K562 (cell line): ENCODE data around the gene PDE6D. TPM values are rescaled to one million over a fixed set of nuclear protein-coding genes. Genes with fewer than 3 reads are reported as not detected.

Experiments used
- BRF1 ChIP-seq: IDR thresholded peaks from 3 replicates; pipeline ENCODE4 v1.6.1; 2011; ENCODE audit warnings: borderline replicate concordance, mild to moderate bottlenecking; ENCODE audit not compliant: insufficient read length; ENCODE audit errors: extremely low read depth
- CSDE1 ChIP-seq, 2 experiments: fragments of 450-650 bp; IDR thresholded peaks; 2 replicates each; pipeline ENCODE4 v1.6.1; 2016; ENCODE audit warnings: mild to moderate bottlenecking in 1 of 2
- DIDO1 ChIP-seq: fragments of 450-650 bp; IDR thresholded peaks from 2 replicates; pipeline ENCODE4 v1.6.1; 2016; ENCODE audit warnings: low read depth, missing biosample characterization, missing genetic modification characterization
- ESRRA ChIP-seq: fragments of 450-650 bp; IDR thresholded peaks from 2 replicates; pipeline ENCODE4 v1.6.1; 2014; ENCODE audit warnings: low read depth, mild to moderate bottlenecking, moderate library complexity, borderline replicate concordance
- GTF2A2 ChIP-seq: IDR thresholded peaks from 2 replicates; pipeline ENCODE4 v1.6.1; 2016; ENCODE audit warnings: mild to moderate bottlenecking, missing genetic modification characterization, missing compliant biosample characterization
- HMGXB4 ChIP-seq: sonication (generic); formaldehyde crosslinking; IDR thresholded peaks from 2 replicates; pipeline ENCODE4 v1.8.1; 2023; ENCODE audit warnings: mild to moderate bottlenecking, missing genetic modification reagents
- MAFF ChIP-seq: IDR thresholded peaks from 2 replicates; pipeline ENCODE4 v1.6.1; 2012; ENCODE audit warnings: low read length, improper control_type of control experiment
- NRF1 ChIP-seq, 2 experiments: fragments of 450-650 bp; IDR thresholded peaks in 1 of 2; conservative IDR thresholded peaks in 1 of 2; 2 replicates each; pipeline ENCODE4 v1.6.1; 2014; ENCODE audit warnings: mild to moderate bottlenecking in 2 of 2
- POLR2A ChIP-seq: fragments of 450-650 bp; conservative IDR thresholded peaks from 2 replicates; pipeline ENCODE4 v1.6.1; 2016
- POLR2G ChIP-seq: fragments of 200-400 bp; formaldehyde crosslinking; IDR thresholded peaks from 2 replicates; pipeline ENCODE4 v1.6.1; 2017; ENCODE audit warnings: low read depth, mild to moderate bottlenecking, antibody characterized with exemption, low read length, moderate library complexity
- POU5F1 ChIP-seq: fragments of 150-350 bp; IDR thresholded peaks from 2 replicates; pipeline ENCODE4 v1.6.1; 2014; ENCODE audit warnings: borderline replicate concordance, low read length, low read depth, mild to moderate bottlenecking; ENCODE audit not compliant: partially characterized antibody
- RFX7 ChIP-seq: fragments of 250-450 bp; sonication (Bioruptor Pico); IDR thresholded peaks from 2 replicates; pipeline ENCODE4 v1.5.1; 2021; ENCODE audit warnings: mild to moderate bottlenecking
- SMARCA5 ChIP-seq: fragments of 450-650 bp; IDR thresholded peaks from 2 replicates; pipeline ENCODE4 v1.6.1; 2016
- SMARCB1 ChIP-seq: IDR thresholded peaks from 2 replicates; pipeline ENCODE4 v1.6.1; 2011; ENCODE audit warnings: improper control_type of control experiment, low read depth; ENCODE audit not compliant: insufficient read length
- TCF15 ChIP-seq: fragments of 250-450 bp; sonication (Bioruptor Pico); IDR thresholded peaks from 2 replicates; pipeline ENCODE4 v1.8.0; 2022; ENCODE audit warnings: moderate library complexity, mild to moderate bottlenecking, inconsistent platforms
- TEAD1 ChIP-seq, 2 experiments: fragments of 450-650 bp in 1 of 2; sonication (generic) in 1 of 2; formaldehyde crosslinking; IDR thresholded peaks; 2 replicates each; pipeline versions ENCODE4 v1.4.0 to v1.8.0; 2020 to 2022; ENCODE audit warnings: mild to moderate bottlenecking in 2 of 2, missing genetic modification reagents in 1 of 2
- ZC3H4 ChIP-seq: sonication (generic); formaldehyde crosslinking; IDR thresholded peaks from 2 replicates; pipeline ENCODE4 v1.9.0; 2021; ENCODE audit warnings: missing genetic modification reagents, borderline replicate concordance
- ZNF444 ChIP-seq: fragments of 250-450 bp; sonication (Bioruptor Pico); IDR thresholded peaks from 2 replicates; pipeline ENCODE4 v1.4.0; 2020; ENCODE audit warnings: mild to moderate bottlenecking, moderate library complexity
- ZNF639 ChIP-seq, 2 experiments: fragments of 200-800 bp in 1 of 2; sonication (Bioruptor generic) in 1 of 2; sonication (generic) in 1 of 2; formaldehyde crosslinking in 1 of 2; IDR thresholded peaks in 1 of 2; conservative IDR thresholded peaks in 1 of 2; 2 replicates each; pipeline versions ENCODE4 v1.5.0 to v1.6.1; 2016 to 2020; ENCODE audit warnings: missing compliant biosample characterization in 1 of 2, missing genetic modification characterization in 1 of 2, missing genetic modification reagents in 1 of 2
- ZNF717 ChIP-seq: fragments of 250-450 bp; sonication (Bioruptor Pico); IDR thresholded peaks from 2 replicates; pipeline ENCODE4 v1.5.0; 2021
- ZNF766 ChIP-seq: fragments of 200-800 bp; sonication (Bioruptor generic); conservative IDR thresholded peaks from 2 replicates; pipeline ENCODE4 v1.6.1; 2016; ENCODE audit warnings: missing genetic modification characterization, missing compliant biosample characterization
- ZNF77 ChIP-seq: fragments of 250-450 bp; sonication (Bioruptor Pico); IDR thresholded peaks from 2 replicates; pipeline ENCODE4 v1.5.0; 2020
- ZNF780A ChIP-seq: fragments of 250-450 bp; sonication (Bioruptor Pico); IDR thresholded peaks from 2 replicates; pipeline ENCODE4 v1.5.0; 2021; ENCODE audit warnings: mild to moderate bottlenecking
- polyA plus RNA-seq, 8 experiments: library from polyadenylated mRNA; depleted of rRNA in 4 of 8; stranded (reverse) in 5 of 8; unstranded in 3 of 8; fragments of >200 nt; fragmentation: Nextera tagmentation in 2 of 8; fragmentation: Illumina TruSeq in 1 of 8; extraction: Ambion mirVana in 2 of 8; extraction: Trizol in 1 of 8; gene quantifications; 2 replicates each; pipeline versions ENCODE4 v1.2.1 to v1.2.3, GENCODE V29; 2011 to 2014; ENCODE audit warnings: inconsistent platforms in 1 of 8, missing spikeins in 1 of 8
- total RNA-seq, 7 experiments: library from RNA; depleted of rRNA in 6 of 7; stranded (reverse); fragments of >200 nt in 6 of 7; fragmentation: Illumina TruSeq in 2 of 7; extraction: Trizol in 2 of 7; gene quantifications; 2 replicates each; pipeline versions ENCODE4 v1.2.1 to v1.2.3, GENCODE V29; 2011 to 2021; ENCODE audit warnings: low replicate concordance in 1 of 7
- TF ChIP-seq, protein P1 (sequence below): fragments of 450-650 bp; conservative IDR thresholded peaks from 2 replicates; pipeline ENCODE4 v1.6.1; 2016; ENCODE audit warnings: missing genetic modification characterization, low read depth, mild to moderate bottlenecking, missing compliant biosample characterization, moderate library complexity

Gene PDE6D
- total and polyA plus RNA-seq, 9 of the 15 experiments (the other 6 are each of a cell fraction or from before 2014, with no cell fraction given), result 0.65 to 11.6 (median 7.0) TPM

GRCh38 chr2:231706731-231707624, 74.1 kb downstream of the PDE6D start (continued):
- TF ChIP-seq DIDO1 (tag) (peak; percentile 60; the same call in 1 of the 2 replicates), POLR2G (peak; percentile 79), MAFF (no peak), ZC3H4 (CRISPR knock-in tag) (no peak), POLR2A (peak; percentile 70), GTF2A2 (peak; percentile 81; the same call in 1 of the 2 replicates), POU5F1 (peak; percentile 52), ZNF444 (CRISPR knock-in tag) (no peak), ZNF77 (CRISPR knock-in tag) (no peak), NRF1 (conservative IDR thresholded peaks at IDR 0.05 in 1 of 2, IDR thresholded peaks at IDR 0.05 in 1 of 2) (peak; percentile 2 to 36; a peak in 1 of 4 replicates), SMARCA5 (no peak), TEAD1 (CRISPR knock-in tag; IDR thresholded peaks at IDR 0.05) (0 out of 4 replicates have a peak, but pooled peaks of 1 of the 2 experiments have one; percentile 47), CSDE1 (IDR thresholded peaks at IDR 0.05) (peak in 1 of 2 experiments; percentile 96; a peak in 2 of 4 replicates), BRF1 (no peak), RFX7 (no peak), ZNF717 (CRISPR knock-in tag) (no peak), SMARCB1 (no peak), ESRRA (peak; percentile 55; the same call in 1 of the 2 replicates), ZNF639 (CRISPR knock-in tag; conservative IDR thresholded peaks at IDR 0.05 in 1 of 2, IDR thresholded peaks at IDR 0.05 in 1 of 2) (no peak; a peak in 1 of 4 replicates), ZNF780A (no peak), HMGXB4 (CRISPR knock-in tag) (peak; percentile 87), ZNF766 (CRISPR knock-in tag) (peak; percentile 72; the same call in 1 of the 2 replicates), TCF15 (CRISPR knock-in tag) (no peak)
- TF ChIP-seq, protein P1, sequence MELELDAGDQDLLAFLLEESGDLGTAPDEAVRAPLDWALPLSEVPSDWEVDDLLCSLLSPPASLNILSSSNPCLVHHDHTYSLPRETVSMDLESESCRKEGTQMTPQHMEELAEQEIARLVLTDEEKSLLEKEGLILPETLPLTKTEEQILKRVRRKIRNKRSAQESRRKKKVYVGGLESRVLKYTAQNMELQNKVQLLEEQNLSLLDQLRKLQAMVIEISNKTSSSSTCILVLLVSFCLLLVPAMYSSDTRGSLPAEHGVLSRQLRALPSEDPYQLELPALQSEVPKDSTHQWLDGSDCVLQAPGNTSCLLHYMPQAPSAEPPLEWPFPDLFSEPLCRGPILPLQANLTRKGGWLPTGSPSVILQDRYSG (tag), result 0 out of 2 replicates have a peak, but pooled peaks have one; percentile 80
